ENCODE data around the gene ACTN1.
"Not testable (repeated sequence)": the region's sequence is repeated elsewhere in the genome, so short reads cannot be mapped to it uniquely, and the experiment has no call there.

The ACTN1 gene

GRCh38 chr14:68979021-68979721 lies at the start of gene ACTN1:
TSS of gene ACTN1 (minus strand) at chr14:68979302. CDS start at chr14:68979056, 246 bp downstream.
- no peak for TF ChIP-seq CTCF (conservative IDR thresholded peaks at IDR 0.05; ENCODE audit: low read depth, low read length)
- peak within 1 kb of the TSS; percentile 96 for H3K4me3 ChIP-seq (ENCODE audit: low read depth, low read length)
- DNase-seq (ENCODE audit: low read depth): peak; percentile 98

GRCh38 chr14:69027242-69027913 lies 48.3 kb upstream of the ACTN1 start:
- DNase-seq (ENCODE audit: low read depth): no peak
- H3K4me3 ChIP-seq (ENCODE audit: low read depth, low read length): no peak overlapping the region
- no peak for TF ChIP-seq CTCF (conservative IDR thresholded peaks at IDR 0.05; ENCODE audit: low read depth, low read length)

- H3K4me3 ChIP-seq (ENCODE audit: low read depth, low read length): no peak overlapping the region
- no peak for TF ChIP-seq CTCF (conservative IDR thresholded peaks at IDR 0.05; ENCODE audit: low read depth, low read length)
- DNase-seq (ENCODE audit: low read depth): no peak
Measured at GRCh38 chr14:69023035-69023434, 43.9 kb upstream of the ACTN1 start.

GRCh38 chr14:69022093-69022492 lies 43.0 kb upstream of the ACTN1 start:
- not testable (repeated sequence) for H3K4me3 ChIP-seq (ENCODE audit: low read depth, low read length); DNase-seq (ENCODE audit: low read depth)

GRCh38 chr14:69017706-69018105 lies 38.6 kb upstream of the ACTN1 start:
- DNase-seq (ENCODE audit: low read depth): peak; percentile 54
- TF ChIP-seq CTCF (conservative IDR thresholded peaks at IDR 0.05; ENCODE audit: low read depth, low read length): no peak
- no peak overlapping the region for H3K4me3 ChIP-seq (ENCODE audit: low read depth, low read length)

GRCh38 chr14:69014829-69015259 lies 35.7 kb upstream of the ACTN1 start:
- no peak for DNase-seq (ENCODE audit: low read depth)
- no peak overlapping the region for H3K4me3 ChIP-seq (ENCODE audit: low read depth, low read length)
- no peak for TF ChIP-seq CTCF (conservative IDR thresholded peaks at IDR 0.05; ENCODE audit: low read depth, low read length)

GRCh38 chr14:69013943-69014782 lies 35.1 kb upstream of the ACTN1 start:
- no peak for TF ChIP-seq CTCF (conservative IDR thresholded peaks at IDR 0.05; ENCODE audit: low read depth, low read length)
- peak; percentile 66 for DNase-seq (ENCODE audit: low read depth)
- no peak overlapping the region for H3K4me3 ChIP-seq (ENCODE audit: low read depth, low read length)

Measured in choroid plexus epithelial cell (primary cell).